Peyer's patch (tissue), 4 donors: Measurements from ENCODE around the gene MYBPH. TPM values are rescaled to one million over a fixed set of nuclear protein-coding genes. Genes with fewer than 3 reads are reported as not detected.

Experiments
- DNase-seq, 3 donors: peaks; one replicate each; pipeline ENCODE4 v3.0.0-alpha.2; 2017 to 2019
- H3K27ac ChIP-seq, 4 donors: fragments of 200-600 bp; sonication (generic); one replicate each; pipeline ENCODE4 v1.5.1; 2016 to 2019
- H3K27me3 ChIP-seq, 2 donors: fragments of 200-600 bp; sonication (generic); one replicate each; pipeline ENCODE4 v1.5.1; 2019
- H3K36me3 ChIP-seq, 3 donors: fragments of 200-600 bp; sonication (generic); one replicate each; pipeline ENCODE4 v1.5.1; 2016 to 2019
- H3K4me1 ChIP-seq, 4 donors: fragments of 200-600 bp; sonication (generic); one replicate each; pipeline ENCODE4 v1.5.1; 2016 to 2019
- H3K4me3 ChIP-seq, 4 donors: fragments of 200-600 bp; sonication (generic); 1 replicate in 3 of 4; 2 replicates in 1 of 4; pipeline ENCODE4 v1.5.1; 2016 to 2019; ENCODE audit warnings: mild to moderate bottlenecking in 1 of 4
- H3K9me3 ChIP-seq, 4 donors: fragments of 200-600 bp; sonication (generic); one replicate each; pipeline ENCODE4 v1.5.1; 2016 to 2019; ENCODE audit warnings: mild to moderate bottlenecking in 1 of 4
- CTCF ChIP-seq, 6 experiments: fragments of 450-650 bp in 4 of 6; fragments of 200-600 bp in 2 of 6; sonication (generic) in 1 of 6; IDR thresholded peaks; one replicate each; pipeline ENCODE4 v1.5.1; 2017 to 2019; ENCODE audit warnings: antibody characterized with exemption in 6 of 6, mild to moderate bottlenecking in 3 of 6, moderate library complexity in 1 of 6
- POLR2A ChIP-seq, 2 donors: fragments of 450-650 bp; IDR thresholded peaks; one replicate each; pipeline ENCODE4 v1.5.1; 2017; ENCODE audit warnings: antibody characterized with exemption in 2 of 2, mild to moderate bottlenecking in 2 of 2, moderate library complexity in 2 of 2
- total RNA-seq, 4 donors: library from RNA; depleted of rRNA; stranded (reverse); fragments of >200 nt; gene quantifications; one replicate each; pipeline ENCODE4 v1.1.0, GENCODE V29; 2016

The MYBPH gene
- total RNA-seq, 4 donors from 2014 or later, result not detected

DNA sequence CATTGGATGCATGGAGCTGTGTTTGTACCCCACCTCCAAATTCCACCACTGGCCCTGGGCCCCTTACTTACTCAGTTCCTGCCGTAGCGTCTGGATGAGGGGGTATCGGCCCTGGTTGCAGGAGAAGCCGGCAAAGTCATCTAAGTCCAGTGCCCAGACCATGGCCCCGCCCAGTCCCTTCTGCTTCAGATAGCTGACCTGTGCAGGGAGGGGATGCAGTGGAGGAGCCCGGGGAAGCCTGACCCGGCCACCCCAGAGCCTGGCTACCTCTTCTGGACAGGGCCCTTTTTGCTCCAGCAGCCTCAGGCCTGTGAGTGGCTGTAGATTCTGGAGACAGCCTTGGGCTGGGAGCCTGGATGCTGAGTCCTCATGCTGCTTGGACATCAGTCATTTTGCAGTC, 42.0 kb upstream of the MYBPH start:
- DNase-seq, result no peak
- TF ChIP-seq CTCF (IDR thresholded peaks at IDR 0.05) (no peak), POLR2A (IDR thresholded peaks at IDR 0.05) (no peak)
- no peaks in the 10 kb centered on the region for H3K27me3 ChIP-seq

GRCh38 chr1:203217139-203217655, 41.6 kb upstream of the MYBPH start:
- TF ChIP-seq CTCF (IDR thresholded peaks at IDR 0.05) (no peak), POLR2A (IDR thresholded peaks at IDR 0.05) (no peak)
- H3K27me3 ChIP-seq, result no peaks in the 10 kb centered on the region
- H3K36me3 ChIP-seq, result no peaks in the 10 kb centered on the region
- H3K27ac ChIP-seq, result no peak overlapping the region
- H3K4me3 ChIP-seq, result no peak overlapping the region
- H3K4me1 ChIP-seq, result peaks cover 0 to 8% (median 0%) of the 10 kb centered on the region in 4 donors
- DNase-seq, result no peak
- no peaks in the 10 kb centered on the region for H3K9me3 ChIP-seq

More for the DNA sequence above, 42.0 kb upstream of the MYBPH start:
- no peaks in the 10 kb centered on the region for H3K9me3 ChIP-seq
- H3K36me3 ChIP-seq, result no peaks in the 10 kb centered on the region
- no peak overlapping the region for H3K4me3 ChIP-seq
- H3K27ac ChIP-seq, result no peak overlapping the region
- peaks cover 0 to 8% (median 0%) of the 10 kb centered on the region in 4 donors for H3K4me1 ChIP-seq

DNA sequence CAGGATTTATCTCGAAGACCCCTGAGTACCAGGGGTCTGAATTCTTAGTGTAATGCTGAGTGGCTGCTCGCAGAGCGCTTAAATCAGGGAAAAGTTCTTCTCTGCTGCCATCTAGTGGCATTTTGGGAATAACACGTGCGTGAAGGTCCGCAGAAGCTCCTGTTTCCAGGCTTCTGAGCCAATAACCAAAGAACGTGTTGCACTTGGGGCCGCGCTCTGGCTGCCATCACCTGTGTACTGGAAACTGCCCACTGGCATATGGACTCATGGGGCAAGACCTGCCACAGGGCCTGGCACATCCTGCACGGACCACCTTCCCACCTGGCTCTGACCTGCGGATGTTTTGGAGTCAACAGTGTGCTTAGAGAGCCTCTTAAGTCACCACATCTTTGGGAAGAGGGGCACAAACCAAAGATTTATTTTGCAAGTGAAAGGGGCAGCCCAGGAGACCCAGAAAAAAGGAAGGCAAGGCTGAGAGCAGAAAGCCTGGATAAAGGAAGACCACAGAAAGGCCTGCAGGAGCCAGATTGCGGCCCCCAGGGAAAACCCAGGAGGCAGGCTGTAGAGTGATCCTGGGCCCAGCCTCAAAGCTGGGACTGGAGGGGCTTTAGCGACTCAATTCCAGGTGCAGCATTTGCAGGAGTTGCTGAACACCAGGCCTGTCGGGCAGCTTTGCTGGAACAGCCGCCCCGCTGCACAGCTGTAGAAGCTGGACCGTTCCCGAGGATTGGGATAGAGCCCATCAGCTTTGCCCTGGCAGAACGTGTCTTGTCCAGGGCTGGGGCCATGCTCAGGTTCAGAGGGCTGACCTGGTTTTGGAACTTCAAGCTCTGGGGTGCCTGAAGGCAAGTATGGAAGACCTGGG, 40.9 kb upstream of the MYBPH start:
- H3K9me3 ChIP-seq, result no peaks in the 10 kb centered on the region
- DNase-seq, result peak in 2 of 3 donors; percentile 19 to 82
- no peaks in the 10 kb centered on the region for H3K27me3 ChIP-seq
- no peak overlapping the region for H3K4me3 ChIP-seq
- TF ChIP-seq CTCF (IDR thresholded peaks at IDR 0.05) (peak; percentile 49 to 79 (median 69)), POLR2A (IDR thresholded peaks at IDR 0.05) (no peak)
- H3K36me3 ChIP-seq, result no peaks in the 10 kb centered on the region
- H3K27ac ChIP-seq, result no peak overlapping the region
- peaks cover 0 to 8% (median 0%) of the 10 kb centered on the region in 4 donors for H3K4me1 ChIP-seq

DNA sequence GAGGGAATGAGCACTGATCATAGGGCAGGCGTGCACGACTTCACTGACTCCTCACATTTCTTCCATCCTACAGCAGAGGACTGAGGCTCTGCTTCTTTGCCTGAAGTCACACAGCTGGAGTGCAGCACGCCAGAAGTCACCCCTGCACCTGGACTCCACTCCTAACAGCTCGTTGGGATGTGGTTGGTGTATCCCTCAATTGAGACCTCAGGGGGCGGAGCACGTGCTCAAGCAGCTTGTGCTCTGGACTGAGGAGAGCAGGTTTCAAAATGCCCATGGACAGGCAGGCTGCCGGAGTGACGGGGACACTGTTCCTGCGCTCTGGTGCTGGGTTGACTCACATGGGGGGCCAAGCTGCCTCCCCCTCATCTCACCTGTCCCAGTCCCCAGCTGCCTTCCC, 39.9 kb upstream of the MYBPH start:
- no peak for TF ChIP-seq CTCF (IDR thresholded peaks at IDR 0.05)
- no peak overlapping the region for H3K27ac ChIP-seq
- H3K4me1 ChIP-seq, result peaks cover 0 to 8% (median 0%) of the 10 kb centered on the region in 4 donors
- H3K36me3 ChIP-seq, result no peaks in the 10 kb centered on the region
- H3K4me3 ChIP-seq, result no peak overlapping the region
- H3K9me3 ChIP-seq, result no peaks in the 10 kb centered on the region
- DNase-seq, result no peak
- H3K27me3 ChIP-seq, result no peaks in the 10 kb centered on the region

GRCh38 chr1:203214871-203215270, 39.2 kb upstream of the MYBPH start:
- Histone ChIP-seq H3K36me3 (no peaks in the 10 kb centered on the region), H3K4me1 (peaks cover 0 to 8% (median 0%) of the 10 kb centered on the region in 4 donors), H3K9me3 (no peaks in the 10 kb centered on the region), H3K27ac (no peak overlapping the region), H3K27me3 (no peaks in the 10 kb centered on the region), H3K4me3 (no peak overlapping the region)
- no peak for DNase-seq
- TF ChIP-seq CTCF (IDR thresholded peaks at IDR 0.05), result no peak
- TF ChIP-seq POLR2A (IDR thresholded peaks at IDR 0.05), result no peak
